ENCODE results near the gene NDUFA3.

Gene NDUFA3

DNA sequence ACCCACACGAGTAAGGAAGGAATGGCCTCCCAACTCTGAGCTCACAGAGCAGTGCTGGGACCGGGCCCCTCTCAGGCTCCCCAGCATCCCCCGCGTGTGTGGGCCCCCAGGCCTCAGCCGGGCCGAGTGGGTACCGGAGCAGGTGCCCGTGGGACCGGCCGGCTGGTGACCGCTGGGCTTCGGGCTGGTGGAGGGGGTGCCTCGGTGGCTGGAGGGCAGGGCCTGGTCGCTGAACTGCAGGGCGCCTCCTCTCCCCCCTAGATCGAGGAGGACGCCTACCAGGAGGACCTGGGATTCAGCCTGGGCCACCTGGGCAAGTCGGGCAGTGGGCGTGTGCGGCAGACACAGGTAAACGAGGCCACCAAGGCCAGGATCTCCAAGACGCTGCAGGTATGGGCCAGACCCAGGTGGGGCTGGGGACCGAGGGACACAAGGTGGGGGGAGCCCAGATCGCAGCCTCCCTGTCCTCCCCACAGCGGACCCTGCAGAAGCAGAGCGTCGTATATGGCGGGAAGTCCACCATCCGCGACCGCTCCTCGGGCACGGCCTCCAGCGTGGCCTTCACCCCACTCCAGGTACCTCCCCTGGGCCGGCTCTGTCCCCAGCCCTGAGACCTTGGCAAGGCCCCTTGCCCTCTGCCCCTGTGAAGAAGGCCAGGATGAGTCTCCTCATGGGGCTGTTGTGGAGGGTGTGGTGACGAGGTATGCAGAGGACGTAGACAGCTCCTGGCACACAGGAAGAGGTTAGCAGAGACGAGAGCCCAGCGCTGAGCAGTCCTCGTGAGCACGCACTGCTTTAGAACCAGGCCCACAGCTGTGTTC is 26.4 kb downstream of the NDUFA3 start:
- Histone ChIP-seq H3K27ac (no peak overlapping the region), H3K9me3 (ENCODE audit: control insufficient read depth, low read length) (no peaks in the 10 kb centered on the region), H3K4me2 (ENCODE audit: low read length) (no peak overlapping the region), H3K9ac (no peak overlapping the region), H3K4me3 (ENCODE audit: low read depth, low read length) (no peak overlapping the region), H3K79me2 (no peaks in the 10 kb centered on the region), H2AFZ (no peak overlapping the region), H3K36me3 (ENCODE audit: control insufficient read depth, insufficient read depth, low read length) (no peaks in the 10 kb centered on the region), H3K27me3 (ENCODE audit: control insufficient read depth, insufficient read depth, low read length) (no peaks in the 10 kb centered on the region), H3K4me1 (no peaks in the 10 kb centered on the region)
- TF ChIP-seq, protein P1, sequence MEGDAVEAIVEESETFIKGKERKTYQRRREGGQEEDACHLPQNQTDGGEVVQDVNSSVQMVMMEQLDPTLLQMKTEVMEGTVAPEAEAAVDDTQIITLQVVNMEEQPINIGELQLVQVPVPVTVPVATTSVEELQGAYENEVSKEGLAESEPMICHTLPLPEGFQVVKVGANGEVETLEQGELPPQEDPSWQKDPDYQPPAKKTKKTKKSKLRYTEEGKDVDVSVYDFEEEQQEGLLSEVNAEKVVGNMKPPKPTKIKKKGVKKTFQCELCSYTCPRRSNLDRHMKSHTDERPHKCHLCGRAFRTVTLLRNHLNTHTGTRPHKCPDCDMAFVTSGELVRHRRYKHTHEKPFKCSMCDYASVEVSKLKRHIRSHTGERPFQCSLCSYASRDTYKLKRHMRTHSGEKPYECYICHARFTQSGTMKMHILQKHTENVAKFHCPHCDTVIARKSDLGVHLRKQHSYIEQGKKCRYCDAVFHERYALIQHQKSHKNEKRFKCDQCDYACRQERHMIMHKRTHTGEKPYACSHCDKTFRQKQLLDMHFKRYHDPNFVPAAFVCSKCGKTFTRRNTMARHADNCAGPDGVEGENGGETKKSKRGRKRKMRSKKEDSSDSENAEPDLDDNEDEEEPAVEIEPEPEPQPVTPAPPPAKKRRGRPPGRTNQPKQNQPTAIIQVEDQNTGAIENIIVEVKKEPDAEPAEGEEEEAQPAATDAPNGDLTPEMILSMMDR (IDR thresholded peaks at IDR 0.05) = no peak

DNA sequence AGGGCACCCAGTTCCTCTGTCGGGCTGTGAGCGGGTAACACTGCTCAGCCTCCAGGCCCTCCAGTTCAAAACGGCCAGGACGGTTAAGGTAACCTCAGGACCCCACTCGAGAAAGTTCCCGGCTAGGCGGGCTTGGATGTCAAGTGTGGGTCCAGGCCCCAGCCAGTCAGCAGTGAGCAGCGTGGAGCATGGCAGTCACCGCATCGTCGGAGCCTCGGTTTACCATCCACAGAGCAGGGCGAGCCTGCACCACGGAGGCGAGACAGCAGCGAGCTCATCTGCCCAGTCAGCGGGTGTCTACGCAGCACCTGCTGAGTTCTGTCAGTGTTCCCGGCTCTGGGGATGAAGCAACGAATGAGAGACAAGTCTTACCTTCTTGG is 27.0 kb downstream of the NDUFA3 start:
- no peaks in the 10 kb centered on the region for H3K27me3 ChIP-seq (ENCODE audit: control insufficient read depth, insufficient read depth, low read length)
- no peaks in the 10 kb centered on the region for H3K36me3 ChIP-seq (ENCODE audit: control insufficient read depth, insufficient read depth, low read length)
- TF ChIP-seq, protein P1 (IDR thresholded peaks at IDR 0.05) = no peak
- H3K9ac ChIP-seq = no peak overlapping the region
- H2AFZ ChIP-seq = no peak overlapping the region
- H3K9me3 ChIP-seq (ENCODE audit: control insufficient read depth, low read length) = no peaks in the 10 kb centered on the region
- no peak overlapping the region for H3K4me2 ChIP-seq (ENCODE audit: low read length)
- H3K4me3 ChIP-seq (ENCODE audit: low read depth, low read length) = no peak overlapping the region
- no peak overlapping the region for H3K27ac ChIP-seq
- no peaks in the 10 kb centered on the region for H3K4me1 ChIP-seq
- no peaks in the 10 kb centered on the region for H3K79me2 ChIP-seq

DNA sequence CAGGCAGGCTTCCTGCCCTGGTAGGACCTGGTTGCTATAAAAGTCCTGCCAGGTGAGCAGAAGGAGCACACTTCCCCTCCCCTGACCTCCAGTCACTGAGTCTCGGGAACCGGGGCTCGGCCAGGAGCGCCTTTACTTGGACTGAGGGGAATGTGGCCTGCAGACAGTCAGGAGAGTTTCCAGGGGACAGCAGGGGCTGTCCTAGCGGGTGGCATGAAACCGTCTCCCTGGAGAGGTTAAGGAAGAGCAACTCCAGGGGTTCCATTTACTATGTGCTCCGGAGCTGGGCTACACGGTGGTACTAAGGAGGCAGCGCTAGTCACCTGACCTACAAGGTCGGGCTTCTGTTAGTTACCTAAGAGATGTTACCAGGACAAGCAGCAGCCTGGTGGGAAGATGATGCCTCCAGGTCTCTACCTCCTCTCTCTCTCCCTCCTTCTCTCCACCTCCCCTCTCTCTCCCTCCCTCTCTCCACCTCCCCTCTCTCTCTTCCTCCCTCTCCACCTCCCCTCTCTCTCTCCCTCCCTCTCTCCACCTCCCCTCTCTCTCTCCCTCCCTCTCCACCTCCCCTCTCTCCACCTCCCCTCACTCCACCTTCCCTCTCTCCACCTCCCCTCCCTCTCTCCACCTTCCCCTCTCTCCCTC is 30.8 kb downstream of the NDUFA3 start:
- H3K4me3 ChIP-seq (ENCODE audit: low read depth, low read length) = no peak overlapping the region
- TF ChIP-seq, protein P1 (IDR thresholded peaks at IDR 0.05) = no peak
- no peaks in the 10 kb centered on the region for H3K27me3 ChIP-seq (ENCODE audit: control insufficient read depth, insufficient read depth, low read length)
- H2AFZ ChIP-seq = no peak overlapping the region
- H3K79me2 ChIP-seq = no peaks in the 10 kb centered on the region
- no peaks in the 10 kb centered on the region for H3K9me3 ChIP-seq (ENCODE audit: control insufficient read depth, low read length)
- no peaks in the 10 kb centered on the region for H3K36me3 ChIP-seq (ENCODE audit: control insufficient read depth, insufficient read depth, low read length)
- H3K27ac ChIP-seq = no peak overlapping the region
- no peak overlapping the region for H3K4me2 ChIP-seq (ENCODE audit: low read length)
- peaks cover 7% of the 10 kb centered on the region for H3K4me1 ChIP-seq
- H3K9ac ChIP-seq = no peak overlapping the region

DNA sequence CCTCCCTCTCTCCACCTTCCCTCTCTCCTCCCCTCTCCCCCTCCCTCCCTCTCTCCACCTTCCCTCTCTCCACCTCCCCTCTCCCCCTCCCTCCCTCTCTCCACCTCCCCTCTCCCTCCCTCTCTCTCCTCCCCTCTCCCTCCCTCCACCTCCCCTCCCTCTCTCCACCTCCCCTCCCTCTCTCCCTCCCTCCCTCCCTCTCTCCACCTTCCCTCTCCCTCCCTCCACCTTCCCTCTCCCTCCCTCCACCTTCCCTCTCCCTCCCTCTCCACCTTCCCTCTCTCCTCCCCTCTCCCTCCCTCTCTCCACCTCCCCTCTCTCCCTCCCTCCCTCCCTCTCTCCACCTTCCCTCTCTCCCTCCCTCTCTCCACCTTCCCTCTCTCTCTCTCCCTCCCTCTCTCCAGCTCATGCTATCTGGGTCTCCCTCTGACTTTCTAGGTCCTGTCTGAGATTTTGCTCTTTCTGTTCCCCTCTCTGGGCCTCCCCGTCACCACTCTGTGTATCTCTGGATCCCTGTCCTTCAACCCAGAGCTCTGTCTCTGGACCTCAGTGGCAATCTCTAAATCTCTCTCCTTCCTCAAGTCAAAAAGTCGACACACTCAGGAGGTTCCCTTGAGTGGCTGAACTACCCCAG is 31.4 kb downstream of the NDUFA3 start:
- H3K9ac ChIP-seq = no peak overlapping the region
- no peaks in the 10 kb centered on the region for H3K36me3 ChIP-seq (ENCODE audit: control insufficient read depth, insufficient read depth, low read length)
- H3K27ac ChIP-seq = no peak overlapping the region
- TF ChIP-seq, protein P1 (IDR thresholded peaks at IDR 0.05) = no peak
- peaks cover 7% of the 10 kb centered on the region for H3K4me1 ChIP-seq
- H3K27me3 ChIP-seq (ENCODE audit: control insufficient read depth, insufficient read depth, low read length) = no peaks in the 10 kb centered on the region
- no peak overlapping the region for H3K4me2 ChIP-seq (ENCODE audit: low read length)
- H3K9me3 ChIP-seq (ENCODE audit: control insufficient read depth, low read length) = no peaks in the 10 kb centered on the region
- no peak overlapping the region for H3K4me3 ChIP-seq (ENCODE audit: low read depth, low read length)
- no peak overlapping the region for H2AFZ ChIP-seq
- peaks cover 2% of the 10 kb centered on the region for H3K79me2 ChIP-seq

All from parathyroid adenoma (tissue), 2 donors.